SHP77 (cell line): Measurements from ENCODE around the gene NUSAP1.
"Not testable (repeated sequence)": the region's sequence is repeated elsewhere in the genome, so short reads cannot be mapped to it uniquely, and the experiment has no call there.

Experiments
- DNase-seq, 2 experiments: peaks; one replicate each; lab custom pipeline; 2025; lab: John Stamatoyannopoulos, UW

The NUSAP1 gene

GRCh38 chr15:41332194-41333025 lies at the start of gene NUSAP1, which contains the start of gene OIP5:
Gene NUSAP1, plus strand, starts transcription at chr15:41332881. Its CDS starts 77 bp downstream, at chr15:41332958.
Gene OIP5, minus strand, starts transcription at chr15:41332591. Its CDS starts 30 bp downstream, at chr15:41332561.
- peak; percentile 99 to 100 for DNase-seq

GRCh38 chr15:41282980-41283652 lies 49.6 kb upstream of the NUSAP1 start:
- peak in 1 of 2 experiments; percentile 17 for DNase-seq

- peak; percentile 97 to 98 for DNase-seq
Measured at GRCh38 chr15:41283653-41284426, 48.8 kb upstream of the NUSAP1 start.

- DNase-seq: no peak
Measured at GRCh38 chr15:41284427-41285177, 48.1 kb upstream of the NUSAP1 start.

- no peak for DNase-seq
Measured at GRCh38 chr15:41285285-41285684, 47.4 kb upstream of the NUSAP1 start.

- no peak for DNase-seq
Measured at GRCh38 chr15:41286665-41287333, 45.9 kb upstream of the NUSAP1 start.

GRCh38 chr15:41288464-41288863 lies 44.2 kb upstream of the NUSAP1 start:
- DNase-seq: no peak

GRCh38 chr15:41289953-41290352 lies 42.7 kb upstream of the NUSAP1 start:
- DNase-seq: no peak

- no peak for DNase-seq
Measured at GRCh38 chr15:41291065-41291631, 41.5 kb upstream of the NUSAP1 start.

GRCh38 chr15:41292521-41292920 lies 40.2 kb upstream of the NUSAP1 start:
- no peak for DNase-seq

- not testable (repeated sequence) for DNase-seq
Measured at GRCh38 chr15:41301139-41301538, 31.5 kb upstream of the NUSAP1 start.

- no peak for DNase-seq
Measured at GRCh38 chr15:41301587-41301986, 31.1 kb upstream of the NUSAP1 start.

GRCh38 chr15:41304149-41304770 lies 28.4 kb upstream of the NUSAP1 start:
- DNase-seq: no peak

GRCh38 chr15:41307679-41308078 lies 25.0 kb upstream of the NUSAP1 start:
- no peak for DNase-seq

GRCh38 chr15:41309226-41309905 lies 23.3 kb upstream of the NUSAP1 start:
- DNase-seq: no peak

- DNase-seq: not testable (repeated sequence)
Measured at GRCh38 chr15:41320805-41321330, 11.8 kb upstream of the NUSAP1 start.

- no peak for DNase-seq
Measured at GRCh38 chr15:41323611-41324010, 9.1 kb upstream of the NUSAP1 start.

GRCh38 chr15:41331281-41331680 lies 1.4 kb upstream of the NUSAP1 start:
- DNase-seq: no peak

GRCh38 chr15:41331833-41332193 lies 868 bp upstream of the NUSAP1 start:
- no peak for DNase-seq
